Fibroblast of skin of left quadriceps (primary cell): ENCODE results near the gene HOPX.
"Not testable (repeated sequence)": the region's sequence is repeated elsewhere in the genome, so short reads cannot be mapped to it uniquely, and the experiment has no call there.

Experiments
- DNase-seq, 2 experiments: peaks; one replicate each; pipeline ENCODE4 v3.0.0-alpha.2; 2013; ENCODE audit warnings: low read depth in 2 of 2

HOPX gene

GRCh38 chr4:56655209-56655626 lies 25.9 kb downstream of the HOPX start:
- DNase-seq, result no peak

GRCh38 chr4:56654238-56654632 lies 26.9 kb downstream of the HOPX start:
- no peak for DNase-seq

GRCh38 chr4:56653461-56654237 lies 27.4 kb downstream of the HOPX start:
- no peak for DNase-seq

- DNase-seq, result no peak
Observed at GRCh38 chr4:56652196-56652595, 28.9 kb downstream of the HOPX start.

- no peak for DNase-seq
Observed at GRCh38 chr4:56651056-56651350, 30.1 kb downstream of the HOPX start.

- DNase-seq, result no peak
Observed at GRCh38 chr4:56650262-56651055, 30.6 kb downstream of the HOPX start.

GRCh38 chr4:56649445-56650261 lies 31.4 kb downstream of the HOPX start:
- no peak for DNase-seq

GRCh38 chr4:56648824-56649151 lies 32.3 kb downstream of the HOPX start:
- DNase-seq, result no peak

GRCh38 chr4:56648021-56648823 lies 32.9 kb downstream of the HOPX start:
- DNase-seq, result no peak

GRCh38 chr4:56646341-56646740 lies 34.8 kb downstream of the HOPX start:
- DNase-seq, result no peak

GRCh38 chr4:56643596-56643995 lies 37.5 kb downstream of the HOPX start:
- DNase-seq, result no peak

- peak; percentile 92 for DNase-seq
Observed at GRCh38 chr4:56641494-56642051, 39.5 kb downstream of the HOPX start.

GRCh38 chr4:56640621-56641493 lies 40.2 kb downstream of the HOPX start:
- DNase-seq, result no peak

- no peak for DNase-seq
Observed at GRCh38 chr4:56637791-56638190, 43.3 kb downstream of the HOPX start.

GRCh38 chr4:56637154-56637553 lies 43.9 kb downstream of the HOPX start:
- DNase-seq, result no peak

GRCh38 chr4:56634954-56635353 lies 46.1 kb downstream of the HOPX start:
- DNase-seq, result not testable (repeated sequence)

GRCh38 chr4:56633486-56633885 lies 47.6 kb downstream of the HOPX start:
- no peak for DNase-seq

GRCh38 chr4:56630876-56631666 lies 50.0 kb downstream of the HOPX start:
- peak; percentile 72 for DNase-seq

- no peak for DNase-seq
Observed at GRCh38 chr4:56628592-56628991, 52.5 kb downstream of the HOPX start.

- no peak for DNase-seq
Observed at GRCh38 chr4:56627985-56628384, 53.1 kb downstream of the HOPX start.
